ENCODE measurements around the gene NXN.

- TF ChIP-seq, protein P1, sequence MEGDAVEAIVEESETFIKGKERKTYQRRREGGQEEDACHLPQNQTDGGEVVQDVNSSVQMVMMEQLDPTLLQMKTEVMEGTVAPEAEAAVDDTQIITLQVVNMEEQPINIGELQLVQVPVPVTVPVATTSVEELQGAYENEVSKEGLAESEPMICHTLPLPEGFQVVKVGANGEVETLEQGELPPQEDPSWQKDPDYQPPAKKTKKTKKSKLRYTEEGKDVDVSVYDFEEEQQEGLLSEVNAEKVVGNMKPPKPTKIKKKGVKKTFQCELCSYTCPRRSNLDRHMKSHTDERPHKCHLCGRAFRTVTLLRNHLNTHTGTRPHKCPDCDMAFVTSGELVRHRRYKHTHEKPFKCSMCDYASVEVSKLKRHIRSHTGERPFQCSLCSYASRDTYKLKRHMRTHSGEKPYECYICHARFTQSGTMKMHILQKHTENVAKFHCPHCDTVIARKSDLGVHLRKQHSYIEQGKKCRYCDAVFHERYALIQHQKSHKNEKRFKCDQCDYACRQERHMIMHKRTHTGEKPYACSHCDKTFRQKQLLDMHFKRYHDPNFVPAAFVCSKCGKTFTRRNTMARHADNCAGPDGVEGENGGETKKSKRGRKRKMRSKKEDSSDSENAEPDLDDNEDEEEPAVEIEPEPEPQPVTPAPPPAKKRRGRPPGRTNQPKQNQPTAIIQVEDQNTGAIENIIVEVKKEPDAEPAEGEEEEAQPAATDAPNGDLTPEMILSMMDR (conservative IDR thresholded peaks at IDR 0.05; ENCODE audit: low read depth, low read length) = no peak
- TF ChIP-seq EZH2 (IDR thresholded peaks at IDR 0.05; ENCODE audit: borderline replicate concordance, low read depth, low read length, poor library complexity, severe bottlenecking) = no peak
These were observed 120.3 kb downstream of the NXN start for GRCh38 chr17:859061-859823.

All from A673 (cell line).